ENCODE data around the gene ARID3C.

ARID3C gene

GRCh38 chr9:34628656-34629490 lies at the start of gene ARID3C:
Gene ARID3C (minus strand): TSS chr9:34629066. CDS start chr9:34628014, 1,052 bp downstream.
- no peak for DNase-seq

- no peak for DNase-seq
Observed at GRCh38 chr9:34675869-34676268, 47.0 kb upstream of the ARID3C start.

- DNase-seq: peak; percentile 39
Observed at GRCh38 chr9:34675048-34675714, 46.3 kb upstream of the ARID3C start.

- DNase-seq: no peak
Observed at GRCh38 chr9:34674440-34674839, 45.6 kb upstream of the ARID3C start.

- no peak for DNase-seq
Observed at GRCh38 chr9:34671307-34671706, 42.4 kb upstream of the ARID3C start.

- DNase-seq: no peak
Observed at GRCh38 chr9:34669809-34670562, 41.1 kb upstream of the ARID3C start.

GRCh38 chr9:34665381-34666250 lies 36.8 kb upstream of the ARID3C start:
- DNase-seq: peak; percentile 92

- no peak for DNase-seq
Observed at GRCh38 chr9:34665067-34665380, 36.2 kb upstream of the ARID3C start.

- no peak for DNase-seq
Observed at GRCh38 chr9:34664281-34665066, 35.6 kb upstream of the ARID3C start.

- no peak for DNase-seq
Observed at GRCh38 chr9:34663303-34663605, 34.4 kb upstream of the ARID3C start.

- no peak for DNase-seq
Observed at GRCh38 chr9:34662526-34663302, 33.8 kb upstream of the ARID3C start, which contains the start of gene CCL27. Gene CCL27 (minus strand): TSS chr9:34662657. CDS start chr9:34662633, 24 bp downstream.

- no peak for DNase-seq
Observed at GRCh38 chr9:34659592-34660253, 30.9 kb upstream of the ARID3C start.

- DNase-seq: no peak
Observed at GRCh38 chr9:34658461-34658860, 29.6 kb upstream of the ARID3C start.

- DNase-seq: no peak
Observed at GRCh38 chr9:34656992-34657391, 28.1 kb upstream of the ARID3C start.

- no peak for DNase-seq
Observed at GRCh38 chr9:34655394-34655793, 26.5 kb upstream of the ARID3C start.

GRCh38 chr9:34654323-34655051 lies 25.6 kb upstream of the ARID3C start:
- DNase-seq: peak; percentile 49

GRCh38 chr9:34653151-34654072 lies 24.5 kb upstream of the ARID3C start:
- no peak for DNase-seq

GRCh38 chr9:34652602-34653000 lies 23.7 kb upstream of the ARID3C start:
- no peak for DNase-seq

Measured in NCI-H2029 (cell line).